ENCODE results near the gene KMT5C. TPM values are rescaled to one million over a fixed set of nuclear protein-coding genes. Genes with fewer than 3 reads are reported as not detected.

KMT5C gene
- total RNA-seq = 7.9 and 9.6 TPM in 2 replicates

DNA sequence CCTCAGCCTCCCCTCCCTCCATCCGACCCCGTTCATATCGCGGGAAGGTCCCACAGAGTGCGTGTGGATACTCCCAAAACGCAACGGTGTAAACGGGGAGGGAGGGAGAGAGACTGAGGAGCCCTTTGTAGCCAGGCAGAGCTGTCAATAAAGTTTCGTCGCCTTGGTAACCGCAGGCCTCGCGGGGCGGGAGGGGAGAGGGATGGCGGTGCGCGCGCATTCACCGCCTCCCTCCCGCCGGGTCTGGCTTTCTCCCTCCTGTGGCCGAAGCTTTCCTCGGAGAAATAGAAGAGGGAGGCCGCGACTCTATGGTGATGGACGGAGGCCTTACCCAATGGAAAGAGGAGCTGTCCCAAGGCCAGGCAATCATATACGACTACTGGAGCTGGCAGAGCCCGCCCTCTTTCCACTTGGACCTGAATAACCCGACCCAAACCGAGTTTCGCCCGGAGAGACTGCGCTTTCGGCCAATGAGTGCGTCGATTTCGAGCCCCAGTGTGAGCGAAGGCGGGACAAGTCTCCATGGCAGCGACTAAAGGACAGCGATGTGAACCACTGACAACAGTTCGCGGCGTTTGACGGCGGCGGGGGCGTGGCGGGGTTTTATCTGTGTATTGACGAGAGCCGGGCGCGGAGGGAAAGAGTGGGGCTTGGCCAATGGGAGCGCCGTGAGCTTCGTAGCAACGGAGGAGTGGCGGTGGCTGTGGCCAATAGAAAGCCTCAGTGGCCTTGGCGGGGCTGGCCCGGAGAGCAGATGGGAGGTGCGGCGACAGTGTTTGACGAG, at the start of gene KMT5C:
KMT5C (plus strand) TSS at position 772 of the 784 bp plus-strand sequence. CDS start 2,061 bp downstream, outside the sequence.

GRCh38 chr19:55325172-55325571, 14.5 kb upstream of the KMT5C start, which contains the start of gene TMEM150B:
TSS of gene TMEM150B (minus strand) at chr19:55325341. CDS start at chr19:55321036, 4,305 bp downstream.

GRCh38 chr19:55354698-55355212, 15.1 kb downstream of the KMT5C start, which contains the start of gene COX6B2:
TSS of gene COX6B2 (minus strand) at chr19:55354719. CDS start at chr19:55354521, 198 bp downstream.

DNA sequence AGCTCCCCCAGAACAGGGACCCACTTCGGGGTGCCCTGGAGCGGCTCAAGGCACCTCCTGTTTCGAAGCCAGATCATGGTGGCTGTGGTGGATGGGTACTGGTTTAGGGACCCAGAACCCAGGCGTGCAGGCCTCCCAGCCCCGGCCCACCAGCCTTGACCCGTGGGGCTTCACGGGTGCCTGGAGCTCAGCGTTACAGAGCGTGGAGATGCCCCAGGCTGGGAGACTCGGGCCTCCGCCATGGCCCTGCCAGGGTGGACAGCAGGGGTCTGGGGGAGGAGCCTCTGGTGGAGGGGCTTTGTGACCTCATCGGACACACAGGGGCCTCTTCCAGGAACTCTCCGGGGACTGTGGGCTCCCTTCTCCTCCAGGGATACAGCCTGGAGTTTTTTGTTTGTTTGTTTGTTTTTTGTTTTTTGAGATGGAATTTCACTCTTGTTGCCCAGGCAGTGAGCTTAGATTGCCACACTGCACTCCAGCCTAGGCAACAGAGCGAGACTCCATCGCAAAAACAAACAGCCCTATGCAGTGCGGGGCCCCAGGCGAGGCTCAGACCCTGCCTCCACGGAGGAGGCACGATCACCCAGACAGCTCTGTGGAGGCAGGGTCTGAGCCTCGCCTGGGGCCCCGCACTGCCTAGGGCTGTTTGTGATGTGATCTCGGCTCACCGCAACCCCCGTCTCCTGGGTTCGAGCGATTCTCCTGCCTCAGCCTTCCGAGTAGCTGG, 23.5 kb downstream of the KMT5C start, which contains the start of gene GARIN5B:
GARIN5B (minus strand) TSS at position 271 of the 727 bp plus-strand sequence; CDS start at position 77, 194 bp downstream.

DNA sequence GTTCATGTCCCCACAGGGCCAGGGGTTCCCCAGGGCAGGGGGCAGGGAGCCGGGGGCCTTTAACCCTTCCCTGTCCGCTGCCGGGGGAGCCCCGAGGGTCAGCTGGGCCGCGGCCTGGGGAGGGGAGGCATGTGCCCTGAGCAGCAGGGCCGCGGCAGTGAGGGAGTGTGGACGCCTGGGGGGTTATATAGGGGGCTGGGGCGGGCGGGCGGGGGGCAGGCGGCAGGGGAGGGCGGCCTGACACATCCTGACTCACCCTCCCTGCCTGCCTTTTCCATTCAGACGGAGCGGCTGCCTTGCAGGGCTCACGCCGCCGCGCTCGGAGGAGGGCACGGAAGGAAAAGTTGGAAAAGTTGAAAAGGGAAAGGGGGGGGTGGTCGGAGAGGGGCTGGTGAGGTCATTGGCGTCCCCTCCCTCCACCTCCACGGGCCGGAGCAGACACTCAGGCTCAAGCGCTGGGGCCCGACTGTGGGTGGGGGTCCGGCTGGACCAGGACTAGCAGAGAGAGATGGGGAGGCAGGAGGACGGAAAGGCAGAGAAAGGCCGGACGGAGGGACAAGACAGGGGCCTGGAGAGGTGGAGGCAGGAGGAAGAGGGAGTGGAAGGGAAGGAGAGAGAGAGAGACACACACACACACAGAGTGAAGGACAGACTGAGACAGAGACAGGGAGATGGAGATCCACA, 30.8 kb downstream of the KMT5C start, which contains the start of gene IL11:
IL11 (minus strand) TSS at position 159 of the 684 bp plus-strand sequence; CDS start at position 6, 153 bp downstream.

GRCh38 chr19:55376241-55376933, 36.7 kb downstream of the KMT5C start, which contains the start of gene TMEM190:
TSS of gene TMEM190 (plus strand) at chr19:55376826. CDS start at chr19:55376854, 28 bp downstream.

DNA sequence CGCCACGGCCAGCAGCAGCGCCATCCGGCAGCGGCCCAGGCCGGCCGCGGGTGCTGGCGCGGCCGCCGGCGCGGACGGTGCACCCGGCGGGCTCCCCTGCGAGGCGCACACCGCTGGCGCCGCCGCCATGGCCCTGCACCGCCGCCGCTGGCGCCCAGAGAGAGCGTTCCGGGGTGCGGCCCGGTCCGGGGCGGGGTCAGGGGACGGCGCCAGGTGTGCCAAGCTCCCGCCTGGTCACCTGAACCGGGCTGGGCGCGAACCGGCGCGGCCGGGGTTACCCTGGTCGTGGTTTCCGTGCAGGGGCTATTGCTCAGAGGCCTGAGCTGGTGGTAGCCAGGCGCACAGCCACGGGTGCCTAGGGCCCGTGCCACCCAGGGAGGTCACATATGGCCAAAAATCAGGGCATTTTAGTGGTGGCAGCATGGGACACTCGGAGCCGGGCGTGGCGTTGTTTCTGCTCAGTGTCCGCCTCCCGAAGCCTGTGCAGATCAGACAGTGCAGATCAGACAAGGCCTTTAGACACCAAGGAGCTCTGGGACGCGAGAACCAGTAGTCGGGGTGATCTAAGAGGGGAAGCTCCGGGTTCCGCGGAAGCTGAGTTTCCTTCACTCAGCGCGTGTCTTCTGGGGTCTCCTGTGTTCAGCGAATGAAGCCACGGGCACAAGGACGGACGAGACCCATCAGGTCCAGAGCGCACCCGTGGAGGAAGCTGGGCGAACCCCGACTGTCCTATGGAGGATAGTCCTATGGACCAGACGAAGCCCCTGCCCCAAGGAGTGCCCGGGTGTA, 44.6 kb downstream of the KMT5C start, which contains the start of gene TMEM238:
TMEM238 (minus strand) TSS at position 162 of the 789 bp plus-strand sequence; CDS start at position 129, 33 bp downstream.

GRCh38 chr19:55385724-55386492, 46.2 kb downstream of the KMT5C start, which contains the start of gene RPL28:
TSS of gene RPL28 (plus strand) at chr19:55385932. CDS start at chr19:55386358, 426 bp downstream.

Other genes starting within 250 kb of the KMT5C start
- 86.5 and 91.7 TPM in 2 replicates for gene PPP1R12C, start 222.2 kb upstream of the KMT5C start, total RNA-seq
- gene TNNT1, start 190.7 kb upstream of the KMT5C start, total RNA-seq = 0.57 and 2.8 TPM in 2 replicates
- gene TNNI3, start 182.1 kb upstream of the KMT5C start, total RNA-seq = not detected in 2 replicates
- 0.66 TPM in 1 of 2 replicates, not detected in the other for gene DNAAF3, start 173.3 kb upstream of the KMT5C start, total RNA-seq
- under 0.01 TPM in 1 of 2 replicates, not detected in the other for gene SYT5, start 159.6 kb upstream of the KMT5C start, total RNA-seq
- 4.9 and 46.0 TPM in 2 replicates for gene PTPRH, start 130.4 kb upstream of the KMT5C start, total RNA-seq
- gene TMEM86B, start 111.1 kb upstream of the KMT5C start, total RNA-seq = 1.9 and 2.6 TPM in 2 replicates
- gene PPP6R1, start 80.9 kb upstream of the KMT5C start, total RNA-seq = 58.9 and 69.9 TPM in 2 replicates
- gene HSPBP1, start 59.8 kb upstream of the KMT5C start, total RNA-seq = 41.1 and 41.9 TPM in 2 replicates
- gene BRSK1, start 55.9 kb upstream of the KMT5C start, total RNA-seq = 1.7 and 3.5 TPM in 2 replicates
- gene TMEM150B, start 14.5 kb upstream of the KMT5C start, total RNA-seq = not detected in 2 replicates
- 0.14 and 0.22 TPM in 2 replicates for gene COX6B2, start 14.8 kb downstream of the KMT5C start, total RNA-seq
- not detected in 2 replicates for gene GARIN5B, start 23.4 kb downstream of the KMT5C start, total RNA-seq
- 15.1 and 82.0 TPM in 2 replicates for gene IL11, start 30.6 kb downstream of the KMT5C start, total RNA-seq
- gene TMEM190, start 37.0 kb downstream of the KMT5C start, total RNA-seq = not detected in 2 replicates
- gene TMEM238, start 44.4 kb downstream of the KMT5C start, total RNA-seq = 1.4 TPM in 1 of 2 replicates, not detected in the other
- gene RPL28, start 46.1 kb downstream of the KMT5C start, total RNA-seq = 301 and 1,049 TPM in 2 replicates
- gene UBE2S, start 67.9 kb downstream of the KMT5C start, total RNA-seq = 40.5 and 198 TPM in 2 replicates
- not detected in 2 replicates for gene SHISA7, start 103.4 kb downstream of the KMT5C start, total RNA-seq
- gene ISOC2, start 121.8 kb downstream of the KMT5C start, total RNA-seq = 50.8 and 116 TPM in 2 replicates
- gene C19orf85, start 124.9 kb downstream of the KMT5C start, total RNA-seq = not detected in 2 replicates
- gene ZNF628, start 136.7 kb downstream of the KMT5C start, total RNA-seq = 3.3 and 3.9 TPM in 2 replicates
- 17.5 and 19.3 TPM in 2 replicates for gene NAT14, start 145.3 kb downstream of the KMT5C start, total RNA-seq
- gene SSC5D, start 148.6 kb downstream of the KMT5C start, total RNA-seq = 3.1 and 24.2 TPM in 2 replicates
- gene SBK2, start 197.3 kb downstream of the KMT5C start, total RNA-seq = not detected in 2 replicates
- gene SBK3, start 205.7 kb downstream of the KMT5C start, total RNA-seq = not detected in 2 replicates
- gene ZNF579, start 241.0 kb downstream of the KMT5C start, total RNA-seq = 6.7 and 9.0 TPM in 2 replicates